ENCODE data around the gene CNPY4. TPM values are rescaled to one million over a fixed set of nuclear protein-coding genes. Genes with fewer than 3 reads are reported as not detected.

The CNPY4 gene
- total RNA-seq, 4 donors from 2014 or later, result 0.87 to 5.3 (median 3.1) TPM

GRCh38 chr7:100166970-100167911 lies 47.8 kb downstream of the CNPY4 start:
- peaks cover 27 to 68% (median 35%) of the 10 kb centered on the region in 3 donors for H3K4me1 ChIP-seq
- WGBS, 2 donors, result 41 to 57% methylated on average over 9 to 11 of the region's 14 CpGs
- intact Hi-C loops (cut with DNase I), result no loop called here
- TF ChIP-seq CTCF (IDR thresholded peaks at IDR 0.05) (no peak), POLR2A (IDR thresholded peaks at IDR 0.05) (no peak)
- no peaks in the 10 kb centered on the region for H3K9me3 ChIP-seq
- DNase-seq, result no peak
- H3K4me3 ChIP-seq, result peak overlapping the region in 3 of 4 donors; percentile 53 to 66 (median 55)
- H3K36me3 ChIP-seq, result no peaks in the 10 kb centered on the region
- peak overlapping the region in 3 of 4 donors; percentile 79 to 88 (median 87) for H3K27ac ChIP-seq
- H3K27me3 ChIP-seq, result peaks cover 0 to 26% (median 1%) of the 10 kb centered on the region in 4 donors

GRCh38 chr7:100167912-100168323 lies 48.5 kb downstream of the CNPY4 start:
- H3K27me3 ChIP-seq, result peaks cover 0 to 27% (median under 1%) of the 10 kb centered on the region in 4 donors
- WGBS, 2 donors, result 2 to 3% methylated on average over 9 to 11 of the region's 11 CpGs
- H3K9me3 ChIP-seq, result no peaks in the 10 kb centered on the region
- intact Hi-C loops (cut with DNase I), result no loop called here
- peak overlapping the region; percentile 75 to 88 (median 83) for H3K27ac ChIP-seq
- DNase-seq, result no peak
- no peaks in the 10 kb centered on the region for H3K36me3 ChIP-seq
- H3K4me3 ChIP-seq, result peak overlapping the region; percentile 37 to 66 (median 54)
- H3K4me1 ChIP-seq, result peaks cover 27 to 62% (median 33%) of the 10 kb centered on the region in 3 donors
- TF ChIP-seq POLR2A (IDR thresholded peaks at IDR 0.05), result no peak
- no peak for TF ChIP-seq CTCF (IDR thresholded peaks at IDR 0.05)

- WGBS, 2 donors, result 71% methylated on average over 4 to 6 of the region's 11 CpGs
- peak overlapping the region in 3 of 4 donors; percentile 75 to 88 (median 87) for H3K27ac ChIP-seq
- H3K27me3 ChIP-seq, result peaks cover 0 to 27% (median 0%) of the 10 kb centered on the region in 4 donors
- no peaks in the 10 kb centered on the region for H3K36me3 ChIP-seq
- no peak for DNase-seq
- H3K4me1 ChIP-seq, result peaks cover 25 to 50% (median 27%) of the 10 kb centered on the region in 3 donors
- intact Hi-C loops (cut with DNase I), result no loop called here
- H3K9me3 ChIP-seq, result no peaks in the 10 kb centered on the region
- no peak overlapping the region for H3K4me3 ChIP-seq
- TF ChIP-seq CTCF (IDR thresholded peaks at IDR 0.05) (no peak), POLR2A (IDR thresholded peaks at IDR 0.05) (no peak)
These were observed 49.9 kb downstream of the CNPY4 start for GRCh38 chr7:100169147-100169850.

- Histone ChIP-seq H3K9me3 (no peaks in the 10 kb centered on the region), H3K4me3 (no peak overlapping the region), H3K4me1 (peaks cover 25 to 50% (median 27%) of the 10 kb centered on the region in 3 donors), H3K36me3 (no peaks in the 10 kb centered on the region), H3K27ac (no peak overlapping the region), H3K27me3 (peaks cover 0 to 27% (median 0%) of the 10 kb centered on the region in 4 donors)
- no peak for DNase-seq
- WGBS, 2 donors, result 87 to 88% methylated on average over 10 to 11 of the region's 11 CpGs
- TF ChIP-seq CTCF (IDR thresholded peaks at IDR 0.05), result no peak
- no peak for TF ChIP-seq POLR2A (IDR thresholded peaks at IDR 0.05)
- intact Hi-C loops (cut with DNase I), result no loop called here
These were observed 50.9 kb downstream of the CNPY4 start for GRCh38 chr7:100170101-100170897.

All from esophagus squamous epithelium (tissue), 5 donors.